IMR-90 (cell line): Measurements from ENCODE around the gene CHD3. TPM values are rescaled to one million over a fixed set of nuclear protein-coding genes. Genes with fewer than 3 reads are reported as not detected.

Experiments used
- ATAC-seq: fragments of 200-7000 bp; cut with Tn5 transposase; 2 replicates; pipeline ENCODE4 v1.9.1; 2020; ENCODE audit warnings: low read depth, mild to moderate bottlenecking, moderate library complexity
- BruUV-seq: library from RNA; stranded (reverse); fragments of 400-500 nt; replicated peaks from 2 replicates; lab custom pipeline; 2021; lab: Mats Ljungman, UMichigan
- CTCF ChIA-PET: fragments of 300-600 bp; formaldehyde crosslinking; extraction: SDS; loops from one replicate; lab custom pipeline; 2021; ENCODE audit warnings: antibody characterized with exemption; lab: Yijun Ruan, JAX
- POLR2A ChIA-PET: fragments of 300-600 bp; sonication (Branson Sonifier 250); formaldehyde crosslinking; loops from one replicate; lab custom pipeline; 2022; ENCODE audit warnings: antibody characterized with exemption; ENCODE audit not compliant: unreplicated experiment; lab: Charles Lee
- DNase-seq: peaks from one replicate; pipeline ENCODE4 v3.0.0; 2013
- H2AFZ ChIP-seq: replicated peaks from 2 replicates; pipeline ENCODE3; 2013; ENCODE audit warnings: low read length, mild to moderate bottlenecking; ENCODE audit not compliant: poor library complexity
- H2AK5ac ChIP-seq: 2 replicates; pipeline ENCODE4 v1.6.1; 2013; ENCODE audit warnings: low read depth, low read length, inconsistent platforms
- H2AK9ac ChIP-seq: replicated peaks from 2 replicates; pipeline ENCODE3; 2013; ENCODE audit warnings: mild to moderate bottlenecking, low read depth, low read length, moderate library complexity; ENCODE audit not compliant: poor library complexity
- H2BK120ac ChIP-seq: 2 replicates; pipeline ENCODE4 v1.6.1; 2013; ENCODE audit warnings: low read depth, low read length, inconsistent platforms
- H2BK15ac ChIP-seq: 3 replicates; pipeline ENCODE4 v1.6.1; 2013; ENCODE audit warnings: low read depth, low read length, inconsistent platforms
- H2BK20ac ChIP-seq: 2 replicates; pipeline ENCODE4 v1.6.1; 2013; ENCODE audit warnings: low read depth, mild to moderate bottlenecking, inconsistent platforms, low read length, moderate library complexity
- H2BK5ac ChIP-seq: 2 replicates; pipeline ENCODE4 v1.6.1; 2013; ENCODE audit warnings: mild to moderate bottlenecking, low read depth, low read length, inconsistent platforms; ENCODE audit not compliant: poor library complexity, severe bottlenecking
- H3K14ac ChIP-seq: replicated peaks from 2 replicates; pipeline ENCODE4 v1.6.1; 2013; ENCODE audit warnings: low read depth, low read length, inconsistent platforms
- H3K18ac ChIP-seq: 2 replicates; pipeline ENCODE4 v1.6.1; 2013; ENCODE audit warnings: low read depth, low read length, control low read depth
- H3K23ac ChIP-seq: 2 replicates; pipeline ENCODE4 v1.6.1; 2013; ENCODE audit warnings: low read depth, low read length, inconsistent platforms
- H3K27ac ChIP-seq: 2 replicates; pipeline ENCODE4 v1.5.1; 2013; ENCODE audit warnings: mild to moderate bottlenecking, control low read depth, low read length; ENCODE audit not compliant: insufficient read depth
- H3K27me3 ChIP-seq: 2 replicates; pipeline ENCODE4 v1.6.1; 2013; ENCODE audit warnings: low read length; ENCODE audit not compliant: control insufficient read depth, insufficient read depth
- H3K36me3 ChIP-seq: 2 replicates; pipeline ENCODE4 v1.6.1; 2013; ENCODE audit warnings: low read length, mixed read lengths; ENCODE audit not compliant: control insufficient read depth, insufficient read depth
- H3K4ac ChIP-seq: 2 replicates; pipeline ENCODE4 v1.6.1; 2013; ENCODE audit warnings: low read depth, low read length, inconsistent platforms
- H3K4me1 ChIP-seq: 2 replicates; pipeline ENCODE4 v1.6.1; 2013; ENCODE audit warnings: low read length, mixed read lengths; ENCODE audit not compliant: control insufficient read depth, insufficient read depth
- H3K4me2 ChIP-seq: 2 replicates; pipeline ENCODE4 v1.6.1; 2013; ENCODE audit warnings: low read depth, mild to moderate bottlenecking, control low read depth, low read length, moderate library complexity
- H3K4me3 ChIP-seq: 2 replicates; pipeline ENCODE4 v1.5.1; 2013; ENCODE audit warnings: low read depth, mild to moderate bottlenecking, control low read depth, low read length, moderate library complexity; ENCODE audit not compliant: insufficient read depth
- H3K56ac ChIP-seq: 2 replicates; pipeline ENCODE4 v1.6.1; 2013; ENCODE audit warnings: low read length, inconsistent platforms; ENCODE audit not compliant: insufficient read depth; ENCODE audit errors: extremely low read depth
- H3K79me1 ChIP-seq, 2 experiments: 2 replicates each; pipeline ENCODE4 v1.6.1; 2013; ENCODE audit warnings: low read length in 2 of 2, inconsistent platforms in 1 of 2, low read depth in 1 of 2
- H3K9ac ChIP-seq: 2 replicates; pipeline ENCODE4 v1.6.1; 2013; ENCODE audit warnings: low read depth, low read length, control low read depth
- H3K9me1 ChIP-seq: 2 replicates; pipeline ENCODE4 v1.6.1; 2013; ENCODE audit warnings: low read length, inconsistent platforms; ENCODE audit not compliant: insufficient read depth
- H3K9me3 ChIP-seq: 2 replicates; pipeline ENCODE4 v1.6.1; 2013; ENCODE audit warnings: low read length; ENCODE audit not compliant: control insufficient read depth, insufficient read depth
- H4K20me1 ChIP-seq: 2 replicates; pipeline ENCODE4 v1.6.1; 2013; ENCODE audit warnings: low read length, inconsistent platforms; ENCODE audit not compliant: insufficient read depth
- H4K5ac ChIP-seq: 2 replicates; pipeline ENCODE4 v1.6.1; 2013; ENCODE audit warnings: mild to moderate bottlenecking, low read depth, low read length, control low read depth
- H4K8ac ChIP-seq, 2 experiments: 2 replicates each; pipeline ENCODE4 v1.6.1; 2013; ENCODE audit warnings: low read depth in 2 of 2, low read length in 2 of 2, control low read depth in 1 of 2, inconsistent platforms in 1 of 2
- H4K91ac ChIP-seq: 2 replicates; pipeline ENCODE4 v1.6.1; 2013; ENCODE audit warnings: low read depth, low read length, inconsistent platforms; ENCODE audit not compliant: insufficient read depth
- BHLHE40 ChIP-seq: fragments of 150-350 bp; IDR thresholded peaks from 2 replicates; pipeline ENCODE4 v1.6.1; 2016; ENCODE audit warnings: mild to moderate bottlenecking, low read depth, low read length
- ELK1 ChIP-seq: fragments of 150-350 bp; IDR thresholded peaks from 2 replicates; pipeline ENCODE4 v1.6.1; 2016; ENCODE audit warnings: low read depth, mild to moderate bottlenecking, low read length, moderate library complexity, borderline replicate concordance
- MAZ ChIP-seq: IDR thresholded peaks from 2 replicates; pipeline ENCODE4 v1.6.1; 2012; ENCODE audit warnings: low read depth, mild to moderate bottlenecking, low read length, improper control_type of control experiment, moderate library complexity, borderline replicate concordance
- MXI1 ChIP-seq: IDR thresholded peaks from 2 replicates; pipeline ENCODE4 v1.6.1; 2012; ENCODE audit warnings: low read depth, mild to moderate bottlenecking, low read length, moderate library complexity, borderline replicate concordance
- RAD21 ChIP-seq: IDR thresholded peaks from 2 replicates; pipeline ENCODE4 v1.6.1; 2012; ENCODE audit warnings: low read length, improper control_type of control experiment
- RFX5 ChIP-seq: IDR thresholded peaks from 2 replicates; pipeline ENCODE4 v1.8.0; 2012; ENCODE audit warnings: low read depth, mild to moderate bottlenecking, low read length, moderate library complexity
- SMC3 ChIP-seq: fragments of 150-350 bp; IDR thresholded peaks from 2 replicates; pipeline ENCODE4 v1.6.1; 2016; ENCODE audit warnings: low read depth, mild to moderate bottlenecking, antibody characterized with exemption, low read length, moderate library complexity
- USF2 ChIP-seq: fragments of 150-350 bp; IDR thresholded peaks from 2 replicates; pipeline ENCODE4 v1.6.1; 2017; ENCODE audit warnings: mild to moderate bottlenecking, antibody characterized with exemption, low read length, low read depth
- WGBS, 2 experiments: methylation state at CpG; one replicate each; pipeline versions ENCODE4 v1.1.5 to v1.1.7; 2013; ENCODE audit warnings: missing lambda C conversion rate in 2 of 2; ENCODE audit not compliant: insufficient read length in 1 of 2; ENCODE audit errors: extremely low coverage in 2 of 2; 5-methylcytosine and 5-hydroxymethylcytosine counted together
- dilution Hi-C: fragments of 300-500 bp; cut with HindIII; formaldehyde crosslinking; loops from one replicate; pipeline ENCODE4 v1.14.3; 2018; ENCODE audit warnings: low sequenced_read_pairs; ENCODE audit not compliant: unreplicated experiment
- in situ Hi-C: fragments of 300-500 bp; cut with MboI; formaldehyde crosslinking; loops from 3 replicates; pipeline ENCODE4 v1.14.3; 2019; ENCODE audit warnings: low sequenced_read_pairs, inconsistent platforms, mixed read lengths
- intact Hi-C: fragments of 100-400 bp; cut with micrococcal nuclease; formaldehyde crosslinking; loops from 2 replicates; pipeline ENCODE4 v1.10.0; 2022
- polyA plus RNA-seq, 3 experiments: library from polyadenylated mRNA; depleted of rRNA; stranded (reverse); fragments of >200 nt; gene quantifications; 2 replicates each; pipeline ENCODE4 v1.2.3, GENCODE V29; 2012; ENCODE audit warnings: low replicate concordance in 1 of 3
- total RNA-seq: library from RNA; depleted of rRNA; stranded (reverse); fragments of >200 nt; gene quantifications from 2 replicates; pipeline ENCODE4 v1.2.3, GENCODE V29; 2012

CHD3 gene
- total and polyA plus RNA-seq, 2 of the 4 experiments (the other 2 are of a cell fraction): 65.4 to 78.1 TPM

DNA sequence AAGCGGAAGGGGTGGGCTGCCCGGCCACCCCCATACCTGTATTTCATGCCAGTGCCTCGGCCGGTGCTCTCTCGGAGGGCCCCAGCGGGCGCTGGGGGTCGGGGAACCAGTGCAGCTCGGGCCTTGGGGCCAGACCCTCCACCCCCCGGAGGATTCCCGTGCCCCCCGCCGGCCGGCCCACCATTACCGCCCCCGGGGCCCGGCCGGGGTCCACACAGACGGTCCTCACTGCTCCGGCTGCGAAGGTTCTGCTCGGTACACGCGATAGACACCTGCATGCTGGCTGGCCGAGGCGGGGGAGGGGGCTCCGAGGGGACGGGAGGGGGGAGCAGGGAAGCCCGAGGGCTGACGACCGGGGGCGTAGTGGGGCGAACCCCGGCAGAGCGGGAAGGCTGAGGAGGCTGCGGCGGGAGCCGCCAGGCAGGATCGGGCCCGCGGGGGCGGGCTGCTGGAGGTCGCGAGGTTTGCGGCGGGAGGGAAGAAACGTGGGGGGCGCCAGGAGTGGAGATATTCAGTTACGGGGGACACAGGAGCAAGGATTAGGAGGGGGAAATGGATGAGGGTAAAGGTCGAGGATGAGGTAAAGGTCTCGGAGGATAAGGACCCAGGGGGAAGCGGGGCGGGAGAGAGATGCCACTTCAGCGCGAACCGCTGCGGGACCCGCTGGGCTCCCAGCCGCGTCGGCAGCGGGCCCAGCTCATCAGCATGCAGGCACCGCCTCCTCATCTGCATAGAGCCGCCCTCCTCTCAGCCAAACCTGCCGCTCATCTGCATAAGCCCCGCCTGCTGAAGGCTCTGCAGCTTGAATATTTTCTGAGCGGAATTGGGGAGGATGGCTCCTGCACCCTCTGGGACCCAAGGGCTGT lies 40.8 kb downstream of the CHD3 start, which contains the start of gene KCNAB3:
TSS of gene KCNAB3 (minus strand) at position 699 of the 866 bp plus-strand sequence. CDS start at position 278, 421 bp downstream.
- Histone ChIP-seq H3K27ac (no peak within 1 kb of the TSS; the same call in 1 of the 2 replicates), H3K18ac (no peak within 1 kb of the TSS), H4K5ac (no peak within 1 kb of the TSS), H3K4ac (no peak within 1 kb of the TSS; the same call in 1 of the 2 replicates), H3K27me3 (no peaks in the 10 kb centered on the region), H2BK120ac (no peak within 1 kb of the TSS), H4K20me1 (no peaks in the 10 kb centered on the region; the same call in 1 of the 2 replicates), H3K9ac (peak within 1 kb of the TSS; percentile 62), H3K9me3 (no peaks in the 10 kb centered on the region), H4K8ac (peak within 1 kb of the TSS in 1 of 2 experiments; percentile 64; a peak in 1 of 4 replicates), H3K4me3 (peak within 1 kb of the TSS; percentile 49), H2AFZ (peak within 1 kb of the TSS; percentile 63), H3K14ac (0 out of 2 replicates have a peak within 1 kb of the TSS, but pooled peaks have one; percentile 29), H3K4me2 (peak within 1 kb of the TSS; percentile 74), H2BK20ac (no peak within 1 kb of the TSS), H4K91ac (no peak within 1 kb of the TSS), H3K36me3 (no peaks in the 10 kb centered on the region), H2BK5ac (no peak within 1 kb of the TSS), H2BK15ac (no peak within 1 kb of the TSS), H3K9me1 (peaks cover 10% of the 10 kb centered on the region), H3K56ac (no peak within 1 kb of the TSS), H2AK9ac (peak within 1 kb of the TSS; percentile 100), H3K79me1 (peaks cover 30 to 44% of the 10 kb centered on the region in 2 experiments), H3K4me1 (peaks cover 7% of the 10 kb centered on the region; the same call in 1 of the 2 replicates), H3K23ac (no peak within 1 kb of the TSS), H2AK5ac (no peak within 1 kb of the TSS; the same call in 1 of the 2 replicates)
- 2% methylated on average over 15 of the region's 67 CpGs; no CpG with 5 or more reads in 1 of the 2 experiments for WGBS, 2 experiments
- intact Hi-C loops (loop anchor here (5.0 kb wide), 2 partner anchors 58 to 128 kb away; no protein-coding TSS in a partner anchor), dilution Hi-C loops (no loop called here), in situ Hi-C loops (no loop called here)
- ChIA-PET CTCF (interaction anchor here (0.6 kb wide), 1 partner anchor 14 kb away, joined by 3 read pairs; the partner anchor contains the start of gene RNF227), POLR2A (interaction anchor here (1.4 kb wide), 1 partner anchor 12 kb away, joined by 4 read pairs; no protein-coding TSS in a partner anchor)
- peak; percentile 69 for DNase-seq
- peak; percentile 67 for ATAC-seq
- TF ChIP-seq BHLHE40 (no peak), MAZ (0 out of 2 replicates have a peak, but pooled peaks have one; percentile 4), MXI1 (0 out of 2 replicates have a peak, but pooled peaks have one; percentile 16), USF2 (no peak), RAD21 (no peak), RFX5 (no peak), SMC3 (no peak), ELK1 (no peak)
- no TSS peak for BruUV-seq
